Measurements from ENCODE around the gene ADGRD2. TPM values are rescaled to one million over a fixed set of nuclear protein-coding genes. Genes with fewer than 3 reads are reported as not detected.

The ADGRD2 gene
- total and polyA plus RNA-seq, 2 of the 13 experiments (the other 11 are each of a cell fraction or from before 2014, with no cell fraction given) = not detected

DNA sequence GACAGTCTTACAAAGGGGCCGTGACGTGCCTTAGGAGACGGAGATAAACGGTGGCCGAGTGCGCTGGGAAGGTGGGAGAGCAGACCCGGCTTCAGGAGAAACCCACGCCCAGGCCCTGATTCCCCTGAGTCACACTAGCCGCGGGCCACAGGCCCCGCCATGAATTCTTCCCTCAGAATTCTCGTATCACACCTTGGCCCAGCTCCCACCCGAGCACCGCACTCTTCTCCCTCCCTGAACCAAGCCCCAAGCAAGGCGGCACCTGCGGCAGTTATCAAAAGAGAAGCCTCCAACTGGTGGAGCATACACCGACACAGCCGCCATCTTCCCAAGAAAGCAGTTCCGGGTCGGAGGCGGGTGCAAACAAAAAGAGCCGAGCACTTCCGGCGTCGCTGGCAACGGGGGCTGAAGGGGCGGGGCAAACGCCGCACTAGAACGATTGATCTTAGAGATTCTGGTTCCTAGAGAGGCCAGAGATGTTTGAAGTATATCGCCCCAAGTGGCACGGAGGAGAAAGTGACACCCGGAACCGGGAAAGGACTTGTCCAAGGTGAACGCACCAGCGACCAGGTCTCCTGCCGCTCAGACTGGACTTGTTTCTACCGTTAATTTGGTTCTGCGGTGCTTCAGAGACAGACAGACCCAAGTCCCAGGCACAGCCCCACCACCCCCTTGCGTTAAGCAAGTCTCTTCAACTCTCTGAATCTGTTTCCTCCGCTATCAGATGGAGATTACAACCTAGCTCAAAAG is 35.0 kb upstream of the ADGRD2 start, which contains the start of gene PSMB7 (continued):
- 0 out of 2 replicates have a peak, but pooled peaks have one; percentile 19 for TF ChIP-seq CHD2 (IDR thresholded peaks at IDR 0.05; ENCODE audit: low read depth, low read length)
- TF ChIP-seq TBL1XR1 (IDR thresholded peaks at IDR 0.05; ENCODE audit: borderline replicate concordance, low read length, partially characterized antibody) = peak; percentile 59
- no peak for TF ChIP-seq TAF15 (IDR thresholded peaks at IDR 0.05; ENCODE audit: low read depth, low read length, poor library complexity, severe bottlenecking)
- TF ChIP-seq ZKSCAN8 (CRISPR knock-in tag; IDR thresholded peaks at IDR 0.05; ENCODE audit: borderline replicate concordance) = no peak
- 0 out of 2 replicates have a peak, but pooled peaks have one; percentile 54 for TF ChIP-seq BRCA1 (CRISPR knock-in tag; IDR thresholded peaks at IDR 0.05)
- TF ChIP-seq KAT2B (IDR thresholded peaks at IDR 0.05; ENCODE audit: borderline replicate concordance, low read depth, low read length) = no peak
- TF ChIP-seq HMGA1 (CRISPR knock-in tag; conservative IDR thresholded peaks at IDR 0.05) = no peak
- TF ChIP-seq ZNF317 (CRISPR knock-in tag; IDR thresholded peaks at IDR 0.05) = peak; percentile 75
- TF ChIP-seq POLR2AphosphoS2 (IDR thresholded peaks at IDR 0.05; ENCODE audit: low read depth, low read length) = 0 out of 2 replicates have a peak, but pooled peaks have one; percentile 39
- TF ChIP-seq PAWR (CRISPR knock-in tag; IDR thresholded peaks at IDR 0.05; ENCODE audit: borderline replicate concordance) = no peak
- TF ChIP-seq ZNF614 (CRISPR knock-in tag; IDR thresholded peaks at IDR 0.05; ENCODE audit: borderline replicate concordance) = peak; percentile 55; the same call in 1 of the 2 replicates
- TF ChIP-seq FOXO1 (CRISPR knock-in tag; IDR thresholded peaks at IDR 0.05) = no peak
- TF ChIP-seq ELF1 (CRISPR knock-in tag; IDR thresholded peaks at IDR 0.05) = peak; percentile 89
- TF ChIP-seq, protein P1, sequence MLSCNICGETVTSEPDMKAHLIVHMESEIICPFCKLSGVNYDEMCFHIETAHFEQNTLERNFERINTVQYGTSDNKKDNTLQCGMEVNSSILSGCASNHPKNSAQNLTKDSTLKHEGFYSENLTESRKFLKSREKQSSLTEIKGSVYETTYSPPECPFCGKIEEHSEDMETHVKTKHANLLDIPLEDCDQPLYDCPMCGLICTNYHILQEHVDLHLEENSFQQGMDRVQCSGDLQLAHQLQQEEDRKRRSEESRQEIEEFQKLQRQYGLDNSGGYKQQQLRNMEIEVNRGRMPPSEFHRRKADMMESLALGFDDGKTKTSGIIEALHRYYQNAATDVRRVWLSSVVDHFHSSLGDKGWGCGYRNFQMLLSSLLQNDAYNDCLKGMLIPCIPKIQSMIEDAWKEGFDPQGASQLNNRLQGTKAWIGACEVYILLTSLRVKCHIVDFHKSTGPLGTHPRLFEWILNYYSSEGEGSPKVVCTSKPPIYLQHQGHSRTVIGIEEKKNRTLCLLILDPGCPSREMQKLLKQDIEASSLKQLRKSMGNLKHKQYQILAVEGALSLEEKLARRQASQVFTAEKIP (CRISPR knock-in tag; IDR thresholded peaks at IDR 0.05; ENCODE audit: borderline replicate concordance) = no peak
- TF ChIP-seq, protein P2, sequence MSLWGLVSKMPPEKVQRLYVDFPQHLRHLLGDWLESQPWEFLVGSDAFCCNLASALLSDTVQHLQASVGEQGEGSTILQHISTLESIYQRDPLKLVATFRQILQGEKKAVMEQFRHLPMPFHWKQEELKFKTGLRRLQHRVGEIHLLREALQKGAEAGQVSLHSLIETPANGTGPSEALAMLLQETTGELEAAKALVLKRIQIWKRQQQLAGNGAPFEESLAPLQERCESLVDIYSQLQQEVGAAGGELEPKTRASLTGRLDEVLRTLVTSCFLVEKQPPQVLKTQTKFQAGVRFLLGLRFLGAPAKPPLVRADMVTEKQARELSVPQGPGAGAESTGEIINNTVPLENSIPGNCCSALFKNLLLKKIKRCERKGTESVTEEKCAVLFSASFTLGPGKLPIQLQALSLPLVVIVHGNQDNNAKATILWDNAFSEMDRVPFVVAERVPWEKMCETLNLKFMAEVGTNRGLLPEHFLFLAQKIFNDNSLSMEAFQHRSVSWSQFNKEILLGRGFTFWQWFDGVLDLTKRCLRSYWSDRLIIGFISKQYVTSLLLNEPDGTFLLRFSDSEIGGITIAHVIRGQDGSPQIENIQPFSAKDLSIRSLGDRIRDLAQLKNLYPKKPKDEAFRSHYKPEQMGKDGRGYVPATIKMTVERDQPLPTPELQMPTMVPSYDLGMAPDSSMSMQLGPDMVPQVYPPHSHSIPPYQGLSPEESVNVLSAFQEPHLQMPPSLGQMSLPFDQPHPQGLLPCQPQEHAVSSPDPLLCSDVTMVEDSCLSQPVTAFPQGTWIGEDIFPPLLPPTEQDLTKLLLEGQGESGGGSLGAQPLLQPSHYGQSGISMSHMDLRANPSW (CRISPR knock-in tag; IDR thresholded peaks at IDR 0.05; ENCODE audit: borderline replicate concordance) = no peak; the same call in 1 of the 2 replicates
- TF ChIP-seq ZNF766 (CRISPR knock-in tag; IDR thresholded peaks at IDR 0.05; ENCODE audit: borderline replicate concordance) = no peak
- TF ChIP-seq HOXD1 (CRISPR knock-in tag; IDR thresholded peaks at IDR 0.05) = no peak
- TF ChIP-seq, protein P3, sequence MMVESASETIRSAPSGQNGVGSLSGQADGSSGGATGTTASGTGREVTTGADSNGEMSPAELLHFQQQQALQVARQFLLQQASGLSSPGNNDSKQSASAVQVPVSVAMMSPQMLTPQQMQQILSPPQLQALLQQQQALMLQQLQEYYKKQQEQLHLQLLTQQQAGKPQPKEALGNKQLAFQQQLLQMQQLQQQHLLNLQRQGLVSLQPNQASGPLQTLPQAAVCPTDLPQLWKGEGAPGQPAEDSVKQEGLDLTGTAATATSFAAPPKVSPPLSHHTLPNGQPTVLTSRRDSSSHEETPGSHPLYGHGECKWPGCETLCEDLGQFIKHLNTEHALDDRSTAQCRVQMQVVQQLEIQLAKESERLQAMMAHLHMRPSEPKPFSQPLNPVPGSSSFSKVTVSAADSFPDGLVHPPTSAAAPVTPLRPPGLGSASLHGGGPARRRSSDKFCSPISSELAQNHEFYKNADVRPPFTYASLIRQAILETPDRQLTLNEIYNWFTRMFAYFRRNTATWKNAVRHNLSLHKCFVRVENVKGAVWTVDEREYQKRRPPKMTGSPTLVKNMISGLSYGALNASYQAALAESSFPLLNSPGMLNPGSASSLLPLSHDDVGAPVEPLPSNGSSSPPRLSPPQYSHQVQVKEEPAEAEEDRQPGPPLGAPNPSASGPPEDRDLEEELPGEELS (CRISPR knock-in tag; IDR thresholded peaks at IDR 0.05) = peak; percentile 72
- TF ChIP-seq ZSCAN9 (CRISPR knock-in tag; IDR thresholded peaks at IDR 0.05; ENCODE audit: borderline replicate concordance) = peak; percentile 61; the same call in 1 of the 2 replicates
- TF ChIP-seq ZNF773 (CRISPR knock-in tag; IDR thresholded peaks at IDR 0.05; ENCODE audit: borderline replicate concordance) = no peak
- TF ChIP-seq RELA (CRISPR knock-in tag; IDR thresholded peaks at IDR 0.05) = no peak
- TF ChIP-seq ZSCAN30 (CRISPR knock-in tag; IDR thresholded peaks at IDR 0.05) = no peak
- TF ChIP-seq REPIN1 (CRISPR knock-in tag; IDR thresholded peaks at IDR 0.05; ENCODE audit: borderline replicate concordance, low read depth) = peak; percentile 15; the same call in 1 of the 2 replicates
- no peak; the same call in 1 of the 2 replicates for TF ChIP-seq ETV5 (CRISPR knock-in tag; IDR thresholded peaks at IDR 0.05; ENCODE audit: borderline replicate concordance)
- no peak for TF ChIP-seq HDAC6 (IDR thresholded peaks at IDR 0.05; ENCODE audit: low read depth, low read length)

All from HepG2 (cell line).